Left cardiac atrium (tissue), 2 donors: ENCODE data around the gene SPTSSA. TPM values are rescaled to one million over a fixed set of nuclear protein-coding genes. Genes with fewer than 3 reads are reported as not detected.

Source experiments
- total RNA-seq, 2 donors: library from RNA; stranded (reverse); fragmentation: NEBNext Ultra II Directional; extraction: Animal tissue kit (Norgen Biotek cat#: 25700); gene quantifications; one replicate each; pipeline ENCODE4 v1.2.1, GENCODE V29; 2021
- donor health status: DM: no; HTN: yes; CAD: no; lungs with severe emphysema.
- donor health status: DM: yes; HTN: yes; CAD: no.

The SPTSSA gene
- total RNA-seq, 2 donors from 2014 or later: 14.9 to 15.5 TPM

Other genes with a start within 250 kb of the SPTSSA start
- gene EAPP, start 77.5 kb upstream of the SPTSSA start, total RNA-seq: 10 to 100 TPM; 15.9 to 20.9 TPM
- 10 to 100 TPM; 56.8 to 58.2 TPM for gene SNX6, start 167.9 kb upstream of the SPTSSA start, total RNA-seq